WI38 (cell line): Measurements from ENCODE around the gene TMEM11.
A peak's percentile ranks its signal among the peaks of the same experiment; 100 is the strongest.

Experiments used
- H3K4me3 ChIP-seq: 2 replicates; pipeline ENCODE4 v1.5.1; 2011; ENCODE audit warnings: low read depth, mild to moderate bottlenecking, control low read depth, low read length
- TF ChIP-seq, protein P1 (sequence below): IDR thresholded peaks from 2 replicates; pipeline ENCODE4 v1.5.1; 2012; ENCODE audit warnings: low read depth, mild to moderate bottlenecking, control low read depth, low read length

Gene TMEM11

GRCh38 chr17:21241564-21241963 is 27.6 kb upstream of the TMEM11 start:
- H3K4me3 ChIP-seq, result no peak overlapping the region
- TF ChIP-seq, protein P1, sequence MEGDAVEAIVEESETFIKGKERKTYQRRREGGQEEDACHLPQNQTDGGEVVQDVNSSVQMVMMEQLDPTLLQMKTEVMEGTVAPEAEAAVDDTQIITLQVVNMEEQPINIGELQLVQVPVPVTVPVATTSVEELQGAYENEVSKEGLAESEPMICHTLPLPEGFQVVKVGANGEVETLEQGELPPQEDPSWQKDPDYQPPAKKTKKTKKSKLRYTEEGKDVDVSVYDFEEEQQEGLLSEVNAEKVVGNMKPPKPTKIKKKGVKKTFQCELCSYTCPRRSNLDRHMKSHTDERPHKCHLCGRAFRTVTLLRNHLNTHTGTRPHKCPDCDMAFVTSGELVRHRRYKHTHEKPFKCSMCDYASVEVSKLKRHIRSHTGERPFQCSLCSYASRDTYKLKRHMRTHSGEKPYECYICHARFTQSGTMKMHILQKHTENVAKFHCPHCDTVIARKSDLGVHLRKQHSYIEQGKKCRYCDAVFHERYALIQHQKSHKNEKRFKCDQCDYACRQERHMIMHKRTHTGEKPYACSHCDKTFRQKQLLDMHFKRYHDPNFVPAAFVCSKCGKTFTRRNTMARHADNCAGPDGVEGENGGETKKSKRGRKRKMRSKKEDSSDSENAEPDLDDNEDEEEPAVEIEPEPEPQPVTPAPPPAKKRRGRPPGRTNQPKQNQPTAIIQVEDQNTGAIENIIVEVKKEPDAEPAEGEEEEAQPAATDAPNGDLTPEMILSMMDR, result no peak

GRCh38 chr17:21240369-21241055 is 26.6 kb upstream of the TMEM11 start:
- TF ChIP-seq, protein P1, result no peak
- H3K4me3 ChIP-seq, result no peak overlapping the region

GRCh38 chr17:21239680-21240368 is 25.9 kb upstream of the TMEM11 start:
- TF ChIP-seq, protein P1, result peak; percentile 51; the same call in 1 of the 2 replicates
- no peak overlapping the region for H3K4me3 ChIP-seq

GRCh38 chr17:21235921-21236320 is 22.0 kb upstream of the TMEM11 start:
- TF ChIP-seq, protein P1, result no peak
- H3K4me3 ChIP-seq, result no peak overlapping the region

DNA sequence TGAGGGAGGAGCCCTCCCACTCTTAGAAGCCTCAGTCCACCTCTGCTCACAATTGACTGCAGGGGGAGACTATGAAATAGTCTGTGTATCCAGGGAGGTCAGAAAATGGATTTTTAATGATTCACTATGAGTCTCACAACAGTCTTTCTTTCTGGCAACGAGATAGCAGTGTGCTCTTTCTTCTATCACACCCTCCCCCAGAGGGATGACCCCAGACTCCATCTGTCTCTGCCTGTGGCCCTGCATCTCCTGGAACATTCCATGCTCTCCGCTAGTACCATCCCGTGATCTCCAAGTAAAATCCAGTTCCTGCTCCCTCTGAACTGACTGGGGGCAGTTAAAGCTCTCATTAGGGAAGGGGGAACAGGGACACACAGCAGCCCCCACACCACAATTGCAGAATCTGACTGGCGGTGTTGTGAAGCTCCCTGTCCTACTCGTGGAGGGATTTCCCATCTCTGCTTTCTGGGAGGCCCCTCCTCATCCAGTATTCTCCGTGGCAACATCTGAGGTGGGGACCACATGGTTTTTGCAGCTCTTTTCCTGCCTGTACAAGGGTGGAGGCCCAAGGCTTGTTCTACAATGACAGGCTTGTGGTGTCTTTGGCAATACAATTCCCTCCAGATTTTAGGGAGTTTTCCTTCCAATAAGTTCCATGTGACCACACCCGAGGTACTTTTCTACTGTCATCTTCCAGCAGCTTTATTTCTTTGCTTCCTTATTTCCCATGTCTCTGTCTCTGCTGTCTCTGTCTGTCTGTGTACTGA is 19.8 kb upstream of the TMEM11 start:
- no peak overlapping the region for H3K4me3 ChIP-seq
- TF ChIP-seq, protein P1, result no peak

- TF ChIP-seq, protein P1, result no peak
These were observed 18.2 kb upstream of the TMEM11 start for GRCh38 chr17:21232033-21232749.

More at GRCh38 chr17:21232033-21232749, 18.2 kb upstream of the TMEM11 start:
- no peak overlapping the region for H3K4me3 ChIP-seq
